Fibroblast of lung (primary cell): ENCODE results near the gene ITGB3.

ENCODE experiments used
- EZH2 ChIP-seq: IDR thresholded peaks from 2 replicates; pipeline ENCODE4 v1.5.1; 2012; ENCODE audit warnings: low read length, control low read depth, mild to moderate bottlenecking; ENCODE audit errors: missing control alignments
- TF ChIP-seq, protein P1 (sequence below), 2 donors: IDR thresholded peaks in 1 of 2; conservative IDR thresholded peaks in 1 of 2; 1 replicate in 1 of 2; 2 replicates in 1 of 2; pipeline ENCODE4 v1.5.1; 2011 to 2012; ENCODE audit warnings: low read length in 2 of 2, control low read depth in 1 of 2, inconsistent platforms in 1 of 2, low read depth in 1 of 2, mild to moderate bottlenecking in 1 of 2

DNA sequence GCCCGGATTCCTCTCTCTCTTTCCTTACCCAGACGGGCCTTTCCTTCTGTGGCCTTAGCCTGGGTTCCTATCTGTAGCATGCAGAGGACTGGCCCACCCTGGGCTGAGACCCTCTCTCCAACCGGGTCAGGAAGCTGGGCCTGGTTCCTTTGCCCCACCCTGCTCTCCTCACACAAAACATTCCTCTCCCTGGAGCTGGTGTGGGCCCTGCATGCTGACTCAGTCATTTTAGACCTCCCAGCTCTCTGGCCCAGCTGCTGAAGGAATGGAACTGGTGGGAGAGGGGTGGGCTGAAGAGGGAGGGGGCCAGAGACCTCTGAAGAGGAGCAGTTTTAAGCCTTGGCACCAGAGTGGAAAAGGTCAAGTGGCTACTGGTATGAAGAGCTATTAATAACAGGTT, 43.5 kb upstream of the ITGB3 start:
- TF ChIP-seq, protein P1, sequence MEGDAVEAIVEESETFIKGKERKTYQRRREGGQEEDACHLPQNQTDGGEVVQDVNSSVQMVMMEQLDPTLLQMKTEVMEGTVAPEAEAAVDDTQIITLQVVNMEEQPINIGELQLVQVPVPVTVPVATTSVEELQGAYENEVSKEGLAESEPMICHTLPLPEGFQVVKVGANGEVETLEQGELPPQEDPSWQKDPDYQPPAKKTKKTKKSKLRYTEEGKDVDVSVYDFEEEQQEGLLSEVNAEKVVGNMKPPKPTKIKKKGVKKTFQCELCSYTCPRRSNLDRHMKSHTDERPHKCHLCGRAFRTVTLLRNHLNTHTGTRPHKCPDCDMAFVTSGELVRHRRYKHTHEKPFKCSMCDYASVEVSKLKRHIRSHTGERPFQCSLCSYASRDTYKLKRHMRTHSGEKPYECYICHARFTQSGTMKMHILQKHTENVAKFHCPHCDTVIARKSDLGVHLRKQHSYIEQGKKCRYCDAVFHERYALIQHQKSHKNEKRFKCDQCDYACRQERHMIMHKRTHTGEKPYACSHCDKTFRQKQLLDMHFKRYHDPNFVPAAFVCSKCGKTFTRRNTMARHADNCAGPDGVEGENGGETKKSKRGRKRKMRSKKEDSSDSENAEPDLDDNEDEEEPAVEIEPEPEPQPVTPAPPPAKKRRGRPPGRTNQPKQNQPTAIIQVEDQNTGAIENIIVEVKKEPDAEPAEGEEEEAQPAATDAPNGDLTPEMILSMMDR (conservative IDR thresholded peaks at IDR 0.05 in 1 of 2, IDR thresholded peaks at IDR 0.05 in 1 of 2; ENCODE audit: low read depth in 1 of 2, low read length in 2 of 2), result no peak
- TF ChIP-seq EZH2, result no peak
